Duodenal mucosa (tissue), 2 donors: ENCODE data around the gene RPL13.

ENCODE experiments used
- H3K27ac ChIP-seq: one replicate; pipeline ENCODE4 v1.7.0; 2013; ENCODE audit warnings: low read depth, low read length
- H3K27me3 ChIP-seq, 2 donors: one replicate each; pipeline ENCODE4 v1.7.0; 2013; ENCODE audit warnings: low read length in 2 of 2, control low read depth in 1 of 2; ENCODE audit not compliant: insufficient read depth in 2 of 2, control insufficient read depth in 1 of 2
- H3K36me3 ChIP-seq, 2 donors: one replicate each; pipeline ENCODE4 v1.7.0; 2013; ENCODE audit warnings: low read length in 2 of 2, control low read depth in 1 of 2; ENCODE audit not compliant: insufficient read depth in 2 of 2, control insufficient read depth in 1 of 2
- H3K4me1 ChIP-seq, 2 donors: one replicate each; pipeline ENCODE4 v1.7.0; 2013; ENCODE audit warnings: low read length in 2 of 2, control low read depth in 1 of 2; ENCODE audit not compliant: insufficient read depth in 2 of 2, control insufficient read depth in 1 of 2
- H3K4me3 ChIP-seq, 2 donors: one replicate each; pipeline ENCODE4 v1.7.0; 2013; ENCODE audit warnings: low read length in 2 of 2, low read depth in 1 of 2
- H3K9ac ChIP-seq, 2 donors: one replicate each; pipeline ENCODE4 v1.7.0; 2013; ENCODE audit warnings: low read length in 2 of 2, low read depth in 1 of 2
- H3K9me3 ChIP-seq, 2 donors: one replicate each; pipeline ENCODE4 v1.7.0; 2013; ENCODE audit warnings: low read length in 2 of 2, control low read depth in 1 of 2; ENCODE audit not compliant: control insufficient read depth in 1 of 2

The RPL13 gene

GRCh38 chr16:89544113-89544512, 16.4 kb upstream of the RPL13 start:
- Histone ChIP-seq H3K36me3 (peaks cover 14 to 46% of the 10 kb centered on the region in 2 donors), H3K4me1 (peaks cover 12 to 15% of the 10 kb centered on the region in 2 donors), H3K9me3 (no peaks in the 10 kb centered on the region), H3K27me3 (no peaks in the 10 kb centered on the region), H3K4me3 (no peak overlapping the region), H3K27ac (no peak overlapping the region), H3K9ac (peak overlapping the region in 1 of 2 donors; percentile 18)

- H3K27ac ChIP-seq, result no peak overlapping the region
- no peaks in the 10 kb centered on the region for H3K9me3 ChIP-seq
- no peak overlapping the region for H3K4me3 ChIP-seq
- peaks cover 12 to 15% of the 10 kb centered on the region in 2 donors for H3K4me1 ChIP-seq
- peak overlapping the region in 1 of 2 donors; percentile 18 for H3K9ac ChIP-seq
- peaks cover 16 to 52% of the 10 kb centered on the region in 2 donors for H3K36me3 ChIP-seq
- no peaks in the 10 kb centered on the region for H3K27me3 ChIP-seq
Observed at GRCh38 chr16:89544713-89545043, 15.8 kb upstream of the RPL13 start.

GRCh38 chr16:89545044-89545830, 15.2 kb upstream of the RPL13 start:
- H3K4me1 ChIP-seq, result peaks cover 12 to 15% of the 10 kb centered on the region in 2 donors
- no peak overlapping the region for H3K27ac ChIP-seq
- H3K4me3 ChIP-seq, result no peak overlapping the region
- peaks cover 16 to 56% of the 10 kb centered on the region in 2 donors for H3K36me3 ChIP-seq
- no peaks in the 10 kb centered on the region for H3K9me3 ChIP-seq
- H3K9ac ChIP-seq, result peak overlapping the region in 1 of 2 donors; percentile 25
- H3K27me3 ChIP-seq, result no peaks in the 10 kb centered on the region

- Histone ChIP-seq H3K9me3 (no peaks in the 10 kb centered on the region), H3K4me3 (no peak overlapping the region), H3K27me3 (no peaks in the 10 kb centered on the region), H3K36me3 (peaks cover 21 to 63% of the 10 kb centered on the region in 2 donors), H3K9ac (no peak overlapping the region), H3K27ac (no peak overlapping the region), H3K4me1 (peaks cover 12 to 15% of the 10 kb centered on the region in 2 donors)
Observed at GRCh38 chr16:89545831-89546574, 14.5 kb upstream of the RPL13 start.

GRCh38 chr16:89546781-89547180, 13.7 kb upstream of the RPL13 start:
- no peak overlapping the region for H3K9ac ChIP-seq
- no peak overlapping the region for H3K4me3 ChIP-seq
- H3K4me1 ChIP-seq, result peaks cover 12 to 15% of the 10 kb centered on the region in 2 donors
- H3K27me3 ChIP-seq, result no peaks in the 10 kb centered on the region
- H3K27ac ChIP-seq, result no peak overlapping the region
- peaks cover 25 to 63% of the 10 kb centered on the region in 2 donors for H3K36me3 ChIP-seq
- H3K9me3 ChIP-seq, result no peaks in the 10 kb centered on the region

- H3K9ac ChIP-seq, result no peak overlapping the region
- peaks cover 12 to 15% of the 10 kb centered on the region in 2 donors for H3K4me1 ChIP-seq
- no peak overlapping the region for H3K4me3 ChIP-seq
- H3K36me3 ChIP-seq, result peaks cover 25 to 67% of the 10 kb centered on the region in 2 donors
- no peaks in the 10 kb centered on the region for H3K9me3 ChIP-seq
- no peaks in the 10 kb centered on the region for H3K27me3 ChIP-seq
- H3K27ac ChIP-seq, result no peak overlapping the region
Observed at GRCh38 chr16:89547291-89547690, 13.2 kb upstream of the RPL13 start.

GRCh38 chr16:89547860-89548259, 12.6 kb upstream of the RPL13 start:
- H3K36me3 ChIP-seq, result peaks cover 25 to 73% of the 10 kb centered on the region in 2 donors

GRCh38 chr16:89548344-89549006, 12.0 kb upstream of the RPL13 start:
- Histone ChIP-seq H3K4me3 (no peak overlapping the region), H3K4me1 (peaks cover 12 to 15% of the 10 kb centered on the region in 2 donors), H3K9me3 (no peaks in the 10 kb centered on the region), H3K27ac (no peak overlapping the region), H3K36me3 (peaks cover 25 to 79% of the 10 kb centered on the region in 2 donors), H3K27me3 (no peaks in the 10 kb centered on the region), H3K9ac (no peak overlapping the region)

More at GRCh38 chr16:89547860-89548259, 12.6 kb upstream of the RPL13 start:
- Histone ChIP-seq H3K9ac (no peak overlapping the region), H3K4me3 (no peak overlapping the region), H3K4me1 (peaks cover 12 to 15% of the 10 kb centered on the region in 2 donors), H3K9me3 (no peaks in the 10 kb centered on the region), H3K27me3 (no peaks in the 10 kb centered on the region), H3K27ac (no peak overlapping the region)

- Histone ChIP-seq H3K27me3 (no peaks in the 10 kb centered on the region), H3K4me3 (no peak overlapping the region), H3K4me1 (peaks cover 12 to 15% of the 10 kb centered on the region in 2 donors), H3K36me3 (peaks cover 25 to 81% of the 10 kb centered on the region in 2 donors), H3K9me3 (no peaks in the 10 kb centered on the region), H3K27ac (no peak overlapping the region), H3K9ac (no peak overlapping the region)
Observed at GRCh38 chr16:89549007-89549700, 11.3 kb upstream of the RPL13 start.
